ENCODE data around the gene GDPGP1.
"Not testable (repeated sequence)": the region's sequence is repeated elsewhere in the genome, so short reads cannot be mapped to it uniquely, and the experiment has no call there.

Gene GDPGP1

DNA sequence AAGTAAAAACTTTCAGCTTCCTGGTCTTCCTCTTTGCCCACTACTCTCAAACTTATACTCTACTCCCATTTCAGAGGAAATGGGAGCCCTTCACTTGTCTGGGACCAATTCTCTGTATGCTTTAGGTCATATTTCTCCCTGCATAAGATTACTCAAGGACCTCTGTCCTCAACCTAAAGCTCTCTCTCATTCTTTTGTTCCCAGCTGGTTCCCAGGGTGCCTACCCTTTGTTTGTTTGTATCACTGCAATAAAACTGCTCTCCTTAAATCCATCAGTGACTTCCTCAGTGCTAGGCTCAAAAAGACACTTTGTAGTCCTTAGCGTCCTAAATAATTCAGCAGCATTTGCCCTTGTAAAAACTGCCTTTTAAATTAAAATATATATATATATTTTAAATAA, 34.4 kb downstream of the GDPGP1 start:
- no peak for TF ChIP-seq GATA1 (IDR thresholded peaks at IDR 0.05; ENCODE audit: low read depth, low read length)
- TF ChIP-seq POLR2A (IDR thresholded peaks at IDR 0.05; ENCODE audit: low read length), result no peak
- DNase-seq, result no peak

DNA sequence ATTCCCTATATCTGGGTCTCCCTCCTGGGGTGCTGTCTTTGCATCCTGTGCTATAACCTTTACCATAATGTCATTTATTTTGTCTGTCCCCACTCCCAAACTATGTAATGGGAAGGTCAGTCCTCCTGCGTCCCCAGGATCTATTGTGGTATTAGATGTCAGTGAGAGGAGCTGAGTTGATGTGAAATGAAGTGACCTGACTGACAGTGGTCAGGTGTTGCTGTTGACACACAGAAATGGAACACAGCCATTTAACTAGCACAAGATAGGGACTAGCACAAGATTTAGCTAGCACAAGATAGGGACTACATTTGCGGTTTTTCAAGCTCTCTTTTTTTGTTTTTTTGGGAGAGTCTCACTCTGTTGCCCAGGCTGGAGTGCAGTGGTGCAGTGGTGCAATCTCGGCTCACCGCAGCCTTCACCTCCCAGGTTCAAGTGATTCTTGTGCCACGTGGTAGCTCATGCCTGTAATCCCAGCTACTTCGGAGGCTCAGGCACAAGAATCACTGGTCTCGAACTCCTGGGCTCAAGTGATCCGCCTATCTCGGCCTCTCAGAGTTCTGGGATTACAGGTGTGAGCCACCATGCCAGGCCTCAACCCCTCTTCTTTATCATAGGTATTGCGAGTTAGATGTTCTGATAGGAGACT, 36.6 kb downstream of the GDPGP1 start:
- TF ChIP-seq GATA1 (IDR thresholded peaks at IDR 0.05; ENCODE audit: low read depth, low read length) (no peak), POLR2A (IDR thresholded peaks at IDR 0.05; ENCODE audit: low read length) (no peak)
- DNase-seq, result no peak

DNA sequence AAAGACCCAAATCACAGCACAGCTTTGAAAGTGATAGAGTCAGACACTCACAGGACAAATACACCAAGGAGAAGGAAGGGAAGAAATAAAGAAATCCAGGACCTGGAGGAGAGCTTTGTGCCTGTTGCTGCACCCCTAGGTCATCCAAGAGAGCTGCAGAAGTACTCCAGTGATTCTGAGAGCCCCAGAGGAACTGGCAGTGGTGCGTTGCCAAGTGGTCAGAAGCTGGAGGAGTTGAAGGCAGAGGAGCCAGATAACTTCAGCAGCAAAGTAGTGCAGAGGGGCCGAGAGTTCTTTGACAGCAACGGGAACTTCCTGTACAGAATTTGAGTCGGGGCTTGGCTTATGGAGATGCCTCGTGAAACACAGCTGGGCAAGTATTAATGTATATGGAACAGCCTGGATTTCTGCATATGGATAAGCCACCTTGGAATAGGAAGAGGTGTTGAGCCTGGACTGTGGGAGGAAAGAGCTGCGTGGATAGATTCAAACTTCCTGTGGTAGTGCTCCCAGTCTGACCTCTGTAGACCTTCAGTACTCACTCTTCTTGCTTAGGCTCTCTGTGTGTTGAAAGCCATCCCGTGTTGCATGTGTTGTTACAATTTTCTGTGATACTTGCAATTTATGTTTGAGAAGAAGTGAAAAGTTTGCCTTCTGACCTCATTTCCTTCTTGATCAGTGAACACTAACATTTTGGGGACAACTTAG, 37.6 kb downstream of the GDPGP1 start:
- no peak for DNase-seq

DNA sequence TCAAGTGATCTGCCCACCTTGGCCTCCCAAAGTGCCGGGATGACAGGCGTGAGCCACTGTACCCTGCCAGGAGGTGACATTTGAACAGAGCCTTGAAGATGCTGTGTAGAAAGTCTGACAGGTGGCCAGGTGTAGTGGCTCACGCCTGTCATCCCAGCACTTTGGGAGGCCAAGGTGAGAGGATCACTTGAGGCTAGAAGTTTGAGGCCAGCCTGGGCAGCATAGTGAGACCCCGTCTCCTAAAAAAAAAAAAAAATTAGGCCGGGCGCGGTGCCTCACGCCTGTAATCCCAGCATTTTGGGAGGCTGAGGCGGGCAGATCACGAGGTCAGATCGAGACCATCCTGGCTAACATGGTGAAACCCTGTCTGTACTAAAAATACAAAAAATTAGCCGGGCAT, 44.5 kb downstream of the GDPGP1 start:
- DNase-seq, result not testable (repeated sequence)

More for the DNA sequence above, 37.6 kb downstream of the GDPGP1 start:
- TF ChIP-seq POLR2A (IDR thresholded peaks at IDR 0.05; ENCODE audit: low read length), result no peak

DNA sequence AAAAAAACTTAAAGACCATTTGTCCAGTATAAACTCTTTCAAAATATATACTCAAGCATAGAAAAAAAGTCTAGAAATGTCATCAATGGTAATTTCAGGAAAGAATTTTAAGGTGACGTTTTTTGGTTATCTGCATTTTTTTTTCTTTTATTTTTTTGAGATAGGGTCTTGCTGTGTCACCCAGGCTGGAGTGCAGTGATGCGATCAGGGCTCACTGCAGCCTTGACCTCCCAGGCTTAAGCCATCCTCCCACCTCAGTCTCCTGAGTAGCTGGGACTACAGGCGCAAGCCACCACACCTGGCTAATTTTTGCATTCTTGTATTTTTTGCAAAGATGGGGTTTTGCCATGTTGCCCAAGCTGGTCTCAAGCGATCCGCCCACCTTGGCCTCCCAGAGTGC, 46.7 kb downstream of the GDPGP1 start:
- not testable (repeated sequence) for DNase-seq

DNA sequence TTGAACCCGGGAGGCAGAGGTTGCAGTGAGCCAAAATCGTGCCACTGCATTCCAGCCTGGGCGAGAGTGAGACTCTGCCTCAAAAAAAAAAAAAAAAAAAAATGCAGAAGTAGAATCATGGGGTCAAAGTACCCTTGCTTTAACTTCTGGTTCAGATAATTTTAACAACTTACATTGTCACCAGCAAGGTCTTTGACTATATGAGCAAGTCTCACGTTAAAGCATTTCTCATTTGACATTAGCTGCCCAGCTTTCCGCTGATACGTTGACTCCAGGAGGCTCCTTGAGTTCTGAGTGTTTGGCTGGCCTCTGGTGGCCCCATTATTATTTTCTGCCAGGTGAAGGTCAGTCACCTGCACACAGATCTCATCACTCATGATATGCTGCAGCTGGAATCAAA, 47.6 kb downstream of the GDPGP1 start:
- not testable (repeated sequence) for DNase-seq

DNA sequence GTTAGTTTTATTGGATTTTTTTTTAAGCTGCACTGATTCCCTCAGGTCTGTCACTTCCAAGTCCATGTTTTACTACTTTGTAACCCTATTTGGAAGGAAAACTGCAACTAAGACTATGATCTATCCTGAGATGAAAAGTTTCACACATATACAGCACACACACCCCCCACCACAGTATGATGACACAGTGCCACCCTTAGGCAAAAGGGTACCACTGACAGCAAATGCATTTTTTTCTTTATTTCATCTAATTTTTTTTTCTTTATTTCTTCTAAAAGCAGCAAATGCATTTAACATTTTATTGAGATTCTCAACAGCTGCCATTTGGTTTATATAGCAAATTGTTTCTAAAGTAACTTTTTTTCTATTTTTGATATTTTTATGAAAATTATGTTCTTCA, 52.7 kb downstream of the GDPGP1 start:
- TF ChIP-seq GATA1 (IDR thresholded peaks at IDR 0.05; ENCODE audit: low read depth, low read length), result no peak
- no peak for TF ChIP-seq POLR2A (IDR thresholded peaks at IDR 0.05; ENCODE audit: low read length)
- peak; percentile 54 to 68 for DNase-seq

DNA sequence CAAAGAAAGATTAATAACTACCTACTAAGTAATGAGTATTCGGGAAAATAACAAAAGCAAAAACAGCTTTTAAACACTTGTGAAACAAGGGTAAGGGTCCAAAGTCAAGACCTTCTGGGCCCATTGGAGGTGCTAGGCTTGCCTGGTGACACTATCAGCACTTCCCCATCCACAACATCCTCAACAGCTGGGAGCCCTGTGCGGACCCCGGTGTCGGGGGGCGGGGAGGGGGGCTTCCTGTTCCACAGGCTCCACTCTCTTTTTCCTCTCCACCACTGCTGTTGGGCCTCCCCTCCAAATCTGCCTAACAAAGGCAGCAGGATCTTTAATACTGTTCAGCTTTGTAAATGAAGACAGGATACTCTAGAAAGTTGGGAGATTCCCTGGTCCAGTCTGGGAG, 53.1 kb downstream of the GDPGP1 start:
- no peak for DNase-seq
- TF ChIP-seq GATA1 (IDR thresholded peaks at IDR 0.05; ENCODE audit: low read depth, low read length) (no peak), POLR2A (IDR thresholded peaks at IDR 0.05; ENCODE audit: low read length) (no peak)

DNA sequence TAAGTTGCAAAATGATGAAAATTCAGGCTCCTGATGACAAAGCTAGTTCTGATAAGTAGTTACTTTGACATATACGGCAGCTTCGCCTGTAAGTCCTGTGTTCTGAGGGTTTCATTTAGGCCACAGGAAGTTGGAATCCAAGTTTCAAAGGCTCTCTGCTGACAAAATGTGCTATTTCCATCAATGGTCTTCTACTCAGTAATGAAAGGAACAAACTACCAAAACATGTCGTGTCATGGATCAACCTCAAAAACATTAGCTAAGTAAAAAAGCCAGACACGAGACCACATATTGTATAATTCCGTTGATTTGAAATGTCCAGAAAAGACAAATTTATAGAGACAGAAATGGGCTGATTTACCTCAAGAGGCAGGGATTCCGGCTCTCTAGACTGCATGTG, 53.9 kb downstream of the GDPGP1 start:
- TF ChIP-seq POLR2A (IDR thresholded peaks at IDR 0.05; ENCODE audit: low read length), result no peak

DNA sequence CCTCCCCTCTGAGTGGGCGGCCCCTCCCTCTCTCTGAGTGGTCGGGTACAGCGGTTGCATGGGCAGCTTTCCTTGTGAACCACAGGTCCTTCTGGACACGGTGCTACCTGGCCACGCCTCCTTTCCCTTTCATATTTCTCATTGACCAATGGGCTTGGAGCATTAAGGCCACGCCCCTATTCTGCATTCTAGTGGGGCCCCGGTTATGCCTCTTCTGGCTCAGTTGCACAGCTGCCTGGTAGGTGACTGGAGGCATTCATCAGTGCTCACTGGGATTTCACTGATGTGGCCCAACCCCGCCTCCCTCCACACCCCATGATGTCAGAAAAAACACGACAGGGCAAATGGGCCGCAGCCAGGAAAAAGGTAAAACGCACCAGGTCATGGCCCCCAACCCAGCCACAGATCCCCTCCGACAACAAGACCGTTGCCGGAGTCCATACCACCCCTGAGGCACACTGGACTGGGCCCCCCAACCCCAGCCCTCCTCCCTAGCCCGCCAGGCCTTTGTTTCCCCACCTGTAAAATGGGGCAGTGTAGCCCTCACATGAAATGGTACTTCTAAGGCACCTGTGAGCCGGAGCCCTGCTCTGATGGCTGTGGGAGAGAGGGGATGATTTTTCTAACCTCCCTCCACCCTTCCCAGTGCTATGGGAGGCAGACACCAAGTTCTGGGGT, 57.8 kb downstream of the GDPGP1 start:
- DNase-seq, result peak; percentile 51 to 62
- no peak for TF ChIP-seq POLR2A (IDR thresholded peaks at IDR 0.05; ENCODE audit: low read length)
- TF ChIP-seq GATA1 (IDR thresholded peaks at IDR 0.05; ENCODE audit: low read depth, low read length), result no peak

More for the DNA sequence above, 53.9 kb downstream of the GDPGP1 start:
- no peak for DNase-seq

DNA sequence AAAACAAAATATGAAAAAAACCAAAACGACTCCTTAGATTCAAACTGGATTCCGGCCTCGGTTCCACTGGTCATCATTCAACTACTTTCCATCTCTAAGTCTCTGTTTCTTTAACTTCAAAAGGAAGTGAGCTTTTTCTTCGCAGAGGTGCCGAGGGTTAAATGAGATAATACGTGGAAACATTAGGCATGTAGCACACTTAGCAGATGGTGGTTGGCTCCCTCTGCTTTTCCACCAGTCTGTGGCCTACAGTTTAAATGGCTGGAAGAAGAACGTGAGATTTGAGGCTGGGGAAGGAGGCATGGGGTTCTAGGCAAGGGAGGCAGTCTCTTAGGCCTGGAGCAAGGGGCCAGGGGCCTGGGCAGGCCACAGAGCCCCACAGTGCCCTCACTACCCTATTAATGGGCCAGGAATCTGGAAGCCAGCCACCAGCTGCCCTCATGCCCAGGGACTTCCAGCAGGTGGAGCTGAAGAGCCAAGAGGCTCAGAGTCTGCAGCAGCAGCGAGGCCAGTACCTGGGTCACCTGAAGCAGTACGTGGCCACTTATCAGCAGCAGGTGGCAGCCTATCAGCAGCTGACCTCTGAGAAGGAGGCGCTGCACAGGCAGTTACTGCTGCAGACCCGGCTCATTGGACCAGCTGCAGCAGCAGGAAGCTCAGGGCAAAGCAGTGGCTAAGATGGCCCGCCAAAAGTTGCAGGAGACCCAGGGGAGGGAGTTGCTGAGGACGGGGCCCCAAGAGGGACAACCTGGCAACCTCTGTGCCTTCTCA, 59.2 kb downstream of the GDPGP1 start:
- peak; percentile 60 to 78 for DNase-seq

DNA sequence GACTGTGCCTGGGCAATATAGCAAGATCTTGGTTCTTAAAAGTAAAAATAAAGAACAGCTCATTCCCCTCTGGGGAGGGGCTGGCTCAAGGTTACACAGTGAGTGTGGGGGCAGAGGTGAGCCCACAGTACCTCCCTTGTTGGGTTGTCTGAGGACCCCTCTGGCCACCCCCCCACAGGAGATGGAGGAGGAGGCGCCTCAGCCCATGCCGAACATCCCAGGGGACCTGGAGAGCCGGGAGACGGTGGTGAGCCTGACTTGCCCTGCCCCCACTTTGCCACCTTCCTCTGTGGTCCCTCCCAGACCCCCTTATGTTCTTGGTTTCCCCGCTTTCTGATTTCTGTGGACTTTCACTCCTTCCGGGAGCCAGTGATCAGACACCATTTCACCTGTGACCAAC, 60.1 kb downstream of the GDPGP1 start:
- no peak for DNase-seq
- TF ChIP-seq GATA1 (IDR thresholded peaks at IDR 0.05; ENCODE audit: low read depth, low read length) (no peak), POLR2A (IDR thresholded peaks at IDR 0.05; ENCODE audit: low read length) (no peak)

DNA sequence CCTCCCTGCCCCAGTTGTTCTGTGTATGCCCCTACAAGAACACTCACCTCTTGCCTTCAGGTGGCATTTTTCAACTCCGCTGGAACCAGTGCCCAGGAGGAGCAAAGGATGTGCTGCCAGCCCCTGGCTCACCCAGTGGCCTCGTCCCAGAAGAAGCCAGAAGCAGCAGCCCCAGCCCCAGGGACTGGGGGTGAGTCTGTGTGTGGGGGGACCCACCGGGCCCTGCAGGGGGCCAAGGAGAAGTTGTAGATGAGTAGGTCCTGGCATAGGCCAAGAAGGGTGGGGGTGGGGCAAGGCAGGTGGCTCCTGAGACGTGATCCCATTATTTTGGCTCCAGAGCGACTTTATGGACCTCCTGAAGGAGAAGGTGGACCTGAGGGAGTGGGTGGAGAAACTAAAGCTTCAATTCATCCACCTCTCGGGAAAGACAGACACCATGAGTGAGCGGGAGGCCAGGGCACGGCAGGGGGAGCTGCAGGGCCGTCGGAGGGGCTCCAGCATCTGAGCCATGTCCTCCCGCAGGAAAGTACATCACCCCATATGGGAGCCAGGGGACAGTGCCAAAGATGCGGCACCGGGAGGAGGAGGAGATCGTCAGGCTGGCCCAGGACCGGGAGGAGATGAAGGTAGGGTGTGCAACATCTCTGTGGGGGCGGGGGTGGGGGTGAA, 60.7 kb downstream of the GDPGP1 start:
- DNase-seq, result no peak

DNA sequence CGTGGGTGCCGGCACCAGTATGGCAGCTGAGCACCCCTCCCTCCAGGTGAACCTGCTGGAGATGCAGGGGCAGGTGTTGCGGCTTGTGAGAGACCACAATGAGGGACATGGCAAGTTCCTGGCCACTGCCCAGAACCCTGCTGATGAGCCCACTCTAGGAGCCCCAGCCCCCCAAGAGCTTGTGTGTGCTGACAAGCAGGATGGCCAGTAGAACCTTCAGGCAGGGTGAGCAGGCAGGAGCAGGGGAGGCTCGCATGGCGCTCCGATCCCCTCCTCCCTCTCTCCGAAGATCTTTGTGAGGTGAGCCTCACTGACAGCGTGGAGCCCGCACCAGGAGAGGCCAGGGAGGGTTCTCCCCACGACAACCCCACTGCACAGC, 61.2 kb downstream of the GDPGP1 start:
- no peak for TF ChIP-seq POLR2A (IDR thresholded peaks at IDR 0.05; ENCODE audit: low read length)
- no peak for TF ChIP-seq GATA1 (IDR thresholded peaks at IDR 0.05; ENCODE audit: low read depth, low read length)

More for the DNA sequence above, 60.7 kb downstream of the GDPGP1 start:
- TF ChIP-seq POLR2A (IDR thresholded peaks at IDR 0.05; ENCODE audit: low read length) (no peak), GATA1 (IDR thresholded peaks at IDR 0.05; ENCODE audit: low read depth, low read length) (no peak)

More for the DNA sequence above, 61.2 kb downstream of the GDPGP1 start:
- DNase-seq, result no peak

Measured in erythroblast (primary cell).